Keratinocyte (primary cell): ENCODE data around the gene ANKRD37.

Experiments used
- CTCF ChIP-seq, 3 experiments: IDR thresholded peaks in 1 of 3; conservative IDR thresholded peaks in 1 of 3; optimal IDR thresholded peaks in 1 of 3; 2 replicates in 2 of 3; 3 replicates in 1 of 3; pipeline versions ENCODE3 to v1.5.1; 2011; ENCODE audit warnings: low read length in 3 of 3, mild to moderate bottlenecking in 3 of 3, moderate library complexity in 2 of 3, control low read depth in 1 of 3, inconsistent platforms in 1 of 3; ENCODE audit not compliant: insufficient read depth in 2 of 3; ENCODE audit errors: extremely low read depth in 1 of 3
- EZH2 ChIP-seq: IDR thresholded peaks from one replicate; pipeline ENCODE4 v1.6.1; 2012; ENCODE audit warnings: inconsistent platforms, mild to moderate bottlenecking, low read length, moderate library complexity

- TF ChIP-seq CTCF (optimal IDR thresholded peaks at IDR 0.05 in 1 of 3, IDR thresholded peaks at IDR 0.05 in 1 of 3, conservative IDR thresholded peaks at IDR 0.05 in 1 of 3; ENCODE audit: extremely low read depth in 1 of 3, insufficient read depth in 2 of 3, low read length in 3 of 3) = no peak
- no peak for TF ChIP-seq EZH2
Measured at GRCh38 chr4:185396724-185397385, at the start of gene ANKRD37.
